GM21528 (cell line): ENCODE data around the gene PPP1R13L.

Experiments
- ATAC-seq: cut with Tn5 transposase; IDR thresholded peaks from one replicate; pipeline ENCODE4 v1.9.1; 2021; ENCODE audit warnings: mild to moderate bottlenecking, moderate library complexity; ENCODE audit not compliant: unreplicated experiment, low FRiP score

Gene PPP1R13L

DNA sequence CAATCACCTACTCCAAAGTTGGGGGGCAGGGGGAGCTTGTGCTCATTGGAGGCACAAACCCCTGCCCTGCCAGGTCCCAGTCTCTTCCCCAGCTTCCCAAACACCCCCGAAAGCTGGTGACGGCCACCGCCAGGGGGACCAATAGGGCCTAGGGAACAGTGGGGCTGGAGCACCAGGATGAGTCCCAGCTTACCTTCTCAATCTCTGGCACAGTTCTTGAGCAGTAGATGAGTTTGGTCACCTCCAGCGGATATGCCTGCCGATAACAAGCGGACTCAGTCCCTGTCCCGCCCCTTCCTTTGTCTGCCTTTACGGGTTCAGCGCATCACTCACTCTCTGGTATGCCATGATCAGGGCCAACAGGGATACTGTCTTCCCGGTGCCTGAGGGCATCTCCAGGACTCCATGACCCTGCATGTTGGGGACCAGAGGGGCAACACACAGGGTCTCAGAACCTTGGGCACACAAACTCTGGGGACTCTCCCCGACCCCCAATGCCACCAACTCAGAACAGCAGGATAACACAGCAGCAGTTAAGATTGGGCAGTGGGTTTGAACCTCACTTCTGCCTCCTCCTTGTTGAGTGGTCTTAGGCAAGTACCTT, 36.0 kb downstream of the PPP1R13L start:
- no peak for ATAC-seq

DNA sequence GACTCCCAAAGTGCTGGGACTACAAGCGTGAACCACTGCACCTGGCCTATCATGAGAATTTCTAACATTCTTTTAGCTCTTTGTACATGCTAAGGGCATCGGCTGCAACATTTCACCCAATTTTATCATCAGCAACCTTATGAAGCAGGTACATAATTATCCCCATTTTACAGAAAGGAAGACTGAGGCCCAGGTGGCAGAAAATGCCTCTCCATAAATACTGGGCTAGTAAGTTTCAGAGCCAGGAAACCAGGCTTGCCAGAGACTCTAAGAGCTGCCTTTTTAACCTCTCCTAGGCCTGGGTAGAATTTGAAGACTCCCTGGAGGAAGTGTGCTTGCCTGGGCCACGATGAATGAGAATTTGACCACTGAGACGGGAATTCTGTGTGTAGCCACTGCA, 36.7 kb downstream of the PPP1R13L start:
- no peak for ATAC-seq

DNA sequence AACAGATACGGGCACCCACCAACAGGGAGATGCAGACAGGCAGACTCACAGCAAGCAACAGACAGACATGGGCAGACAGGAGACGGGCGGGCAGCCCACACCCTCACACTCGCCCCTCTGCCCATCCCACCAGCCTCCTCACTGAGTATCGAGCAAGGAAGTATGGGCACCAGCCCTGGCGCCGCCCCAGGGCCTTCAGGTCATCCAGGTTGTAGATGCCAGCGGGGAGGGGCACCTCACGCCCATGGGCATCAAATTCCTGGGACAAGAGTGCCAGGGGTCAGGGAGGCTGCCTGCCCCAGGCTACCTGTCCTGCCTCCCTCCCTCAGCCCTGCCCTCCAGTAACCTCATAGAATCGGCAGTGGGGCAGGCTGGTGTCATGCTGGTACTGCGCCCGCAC, 40.2 kb downstream of the PPP1R13L start:
- ATAC-seq: no peak

DNA sequence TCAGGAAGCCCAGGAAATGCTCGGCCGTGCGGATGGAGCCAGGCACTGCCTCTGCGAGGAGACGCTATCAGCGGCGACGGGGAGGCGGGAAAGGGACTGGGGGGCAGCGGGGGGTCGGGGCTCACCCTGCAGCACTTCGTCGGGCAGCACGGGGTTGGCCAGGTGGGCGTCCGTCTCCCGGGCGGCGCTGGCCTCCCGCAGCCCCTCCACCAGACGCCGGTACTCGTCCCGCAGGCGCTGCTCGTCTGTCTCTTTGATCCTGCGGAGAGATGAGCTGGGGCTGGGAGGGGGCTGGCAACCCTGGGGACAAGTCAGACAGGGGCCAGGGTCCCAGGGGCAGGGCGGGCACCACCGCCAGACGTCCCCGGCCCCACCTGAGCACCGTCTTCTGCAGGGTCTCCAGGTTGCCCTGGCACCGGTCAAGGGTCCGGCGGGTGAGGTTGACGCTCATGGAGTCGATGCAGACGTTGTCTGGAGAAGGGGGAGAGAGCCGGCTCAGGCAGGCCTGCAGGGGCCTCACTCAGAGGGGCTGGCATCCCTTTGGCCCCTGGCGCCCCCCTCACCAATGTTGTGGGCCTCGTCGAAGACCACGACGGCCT, 40.9 kb downstream of the PPP1R13L start:
- ATAC-seq: no peak

DNA sequence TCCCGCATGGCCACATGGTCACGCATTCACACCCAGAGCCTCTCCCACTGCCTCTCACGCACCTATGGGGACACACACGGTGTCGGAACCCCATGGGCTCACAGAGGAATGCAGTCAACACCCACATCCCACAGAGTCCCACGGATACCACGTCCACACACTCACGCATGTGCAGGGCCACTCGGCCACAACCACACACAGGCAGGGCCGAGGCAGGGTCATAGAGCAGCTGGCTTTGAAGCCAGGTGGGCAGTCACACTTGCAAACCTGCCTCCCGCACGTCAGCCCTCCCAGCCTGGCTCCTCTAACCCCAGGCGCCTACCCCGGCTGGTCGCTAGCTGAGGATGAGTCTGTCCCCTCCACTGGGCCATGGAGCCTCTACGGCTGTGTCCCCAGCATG, 42.6 kb downstream of the PPP1R13L start:
- ATAC-seq: no peak

DNA sequence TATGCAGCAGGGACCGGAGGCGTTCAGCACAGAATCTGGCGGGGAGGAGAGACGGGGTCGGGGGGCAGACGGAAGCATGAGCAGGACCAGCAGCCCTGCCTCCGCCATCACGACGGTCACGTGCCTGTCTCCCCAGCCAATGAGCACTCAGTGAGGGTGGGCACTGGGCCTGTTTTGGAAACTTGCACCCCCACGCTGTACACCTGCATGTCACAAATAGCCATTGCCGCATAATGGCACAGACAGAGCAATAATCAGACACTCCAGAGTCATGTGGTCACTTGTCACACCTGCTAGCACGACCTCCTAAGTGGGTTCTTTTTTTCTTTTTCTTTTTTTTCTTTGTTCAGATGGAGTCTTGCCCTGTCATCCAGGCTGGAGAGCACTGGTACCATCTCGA, 43.3 kb downstream of the PPP1R13L start:
- no peak for ATAC-seq

DNA sequence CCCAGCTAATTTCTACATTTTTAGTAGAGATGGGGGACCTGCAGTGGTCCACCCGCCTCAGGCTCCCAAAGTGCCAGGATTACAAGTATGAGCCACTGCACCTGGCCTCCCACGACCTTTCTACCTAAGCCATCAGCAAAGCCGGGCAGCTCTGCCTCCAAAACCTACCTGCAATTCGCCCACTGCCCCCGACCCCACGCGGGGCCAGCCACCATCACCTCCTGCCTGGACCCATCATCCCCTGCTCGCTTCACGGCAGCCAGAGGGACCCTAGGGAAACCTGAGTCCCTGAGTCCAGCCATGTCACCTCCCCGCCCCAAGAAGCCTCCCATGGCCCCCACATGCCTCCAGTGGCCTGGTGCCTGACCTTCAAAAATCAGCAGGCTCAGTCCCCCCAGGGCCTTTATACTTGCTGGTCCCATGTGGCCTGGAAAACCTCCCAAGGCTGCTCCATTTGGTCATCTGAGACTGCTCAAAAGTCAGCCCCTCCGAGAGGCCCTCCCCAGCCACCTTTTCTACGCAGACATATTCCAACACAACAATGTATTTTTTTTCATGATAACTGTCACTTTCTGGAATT, 46.6 kb downstream of the PPP1R13L start:
- ATAC-seq: no peak

DNA sequence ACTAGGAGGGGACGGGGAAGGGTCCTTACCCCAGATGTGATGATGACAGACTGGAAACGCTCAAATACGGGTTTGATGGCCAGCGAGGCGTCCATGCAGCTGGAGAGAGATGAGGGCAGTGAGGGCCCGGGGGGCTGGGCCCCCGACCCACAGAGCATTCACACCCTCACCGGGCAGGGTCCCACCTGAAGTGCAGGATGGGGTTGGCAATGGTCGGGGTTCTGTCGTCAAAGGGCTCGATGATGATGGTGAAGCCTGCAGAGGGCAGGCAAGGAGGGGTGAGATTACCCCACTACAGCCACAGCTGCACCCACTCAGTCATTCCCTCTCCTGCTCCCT, 47.5 kb downstream of the PPP1R13L start:
- ATAC-seq: no peak

DNA sequence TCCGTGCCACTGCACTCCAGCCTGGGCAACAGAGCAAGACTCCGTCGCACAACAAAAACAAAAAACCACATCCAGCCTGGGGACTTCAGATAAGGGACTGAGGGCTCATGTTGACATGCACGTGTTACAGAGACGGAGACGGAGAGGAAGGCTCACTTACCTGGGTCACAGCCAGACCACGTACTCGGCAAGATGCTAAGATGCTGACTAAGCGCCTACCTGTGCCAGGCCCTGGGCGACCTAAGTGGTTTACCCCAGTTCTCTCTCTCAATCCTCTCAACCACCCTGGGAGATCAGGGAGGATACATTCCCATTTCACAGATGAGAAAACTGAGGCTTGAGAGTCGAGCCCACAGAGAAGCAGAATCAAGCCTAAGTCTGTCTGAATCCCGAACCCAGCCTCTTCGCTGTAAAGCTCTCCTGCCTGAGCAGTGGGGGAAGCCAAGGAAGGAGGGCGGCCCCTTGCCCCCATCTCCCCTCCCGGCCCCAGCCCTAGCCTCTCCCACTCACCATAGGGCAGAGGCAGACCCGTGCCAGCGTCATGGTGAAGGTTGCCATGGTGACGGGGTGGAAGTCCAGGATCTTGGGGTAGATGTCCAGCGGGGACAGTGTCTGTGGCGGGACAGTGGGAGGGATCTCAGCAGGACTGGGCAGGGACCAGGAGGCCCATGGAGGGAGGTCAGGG, 48.0 kb downstream of the PPP1R13L start:
- ATAC-seq: no peak

DNA sequence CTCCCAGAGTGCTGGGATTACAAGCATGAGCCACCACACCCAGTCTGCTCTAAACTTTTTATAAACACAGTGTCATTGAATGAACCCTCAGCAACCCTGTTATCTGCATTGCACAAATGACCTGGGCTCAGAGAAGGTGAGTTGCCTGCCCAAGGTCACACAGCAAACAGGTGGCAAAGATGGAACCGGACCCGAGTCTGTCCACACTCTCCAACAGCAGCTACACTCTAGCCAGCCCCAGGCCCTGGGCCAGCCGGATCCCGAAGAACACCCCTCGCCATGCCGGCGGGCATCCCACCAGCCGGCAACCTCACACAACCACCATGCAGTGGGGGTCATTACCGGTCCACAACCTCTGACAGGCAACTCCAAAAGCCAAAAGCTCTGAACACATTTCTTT, 49.0 kb downstream of the PPP1R13L start:
- ATAC-seq: no peak

DNA sequence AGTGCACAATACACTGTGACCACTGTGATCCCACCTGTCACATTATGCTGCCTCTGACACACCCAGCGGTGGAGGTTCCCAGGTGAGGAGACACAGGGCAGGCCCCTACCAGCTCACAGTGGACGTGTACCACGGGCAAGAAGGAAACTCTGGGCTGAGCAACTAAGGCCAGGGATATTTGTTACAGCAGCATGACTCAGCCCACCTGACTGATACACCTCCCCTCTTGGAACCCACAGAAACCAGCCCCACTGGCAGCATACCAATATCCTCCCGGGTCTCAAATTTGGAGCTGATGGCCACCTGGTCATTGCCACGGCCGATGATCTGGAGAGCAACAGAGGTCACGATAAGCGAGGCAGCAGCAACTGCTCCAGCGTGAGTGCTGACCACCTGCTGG, 49.5 kb downstream of the PPP1R13L start:
- ATAC-seq: no peak

DNA sequence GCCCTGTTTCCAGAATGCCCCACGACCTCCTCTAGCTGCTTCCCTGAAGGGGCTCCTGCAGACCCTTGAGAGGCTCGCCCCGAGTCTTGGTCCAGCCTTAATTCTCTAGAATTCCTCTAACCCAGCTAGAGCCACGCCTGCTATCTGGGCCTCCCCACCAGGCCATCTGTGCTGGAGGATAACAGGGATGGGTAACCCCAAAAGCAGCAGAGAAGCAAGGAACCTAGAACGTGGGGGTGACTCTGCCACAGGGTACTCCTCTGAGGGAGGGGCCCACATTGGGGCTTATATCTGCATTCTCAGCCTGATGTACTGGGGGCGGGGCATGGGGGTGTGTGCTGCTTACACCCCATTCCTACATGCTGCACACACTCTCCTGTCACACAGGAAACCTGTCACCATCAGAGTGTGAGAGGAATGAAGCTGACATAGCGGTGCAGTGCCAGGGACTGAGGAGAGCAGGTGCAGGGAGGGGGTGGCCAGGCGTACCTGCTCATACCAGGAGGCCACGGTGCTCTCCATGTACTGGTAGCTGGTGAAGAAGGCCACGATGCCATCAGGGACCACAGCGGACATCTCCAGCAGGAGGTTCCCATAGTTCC, 50.5 kb downstream of the PPP1R13L start:
- no peak for ATAC-seq

DNA sequence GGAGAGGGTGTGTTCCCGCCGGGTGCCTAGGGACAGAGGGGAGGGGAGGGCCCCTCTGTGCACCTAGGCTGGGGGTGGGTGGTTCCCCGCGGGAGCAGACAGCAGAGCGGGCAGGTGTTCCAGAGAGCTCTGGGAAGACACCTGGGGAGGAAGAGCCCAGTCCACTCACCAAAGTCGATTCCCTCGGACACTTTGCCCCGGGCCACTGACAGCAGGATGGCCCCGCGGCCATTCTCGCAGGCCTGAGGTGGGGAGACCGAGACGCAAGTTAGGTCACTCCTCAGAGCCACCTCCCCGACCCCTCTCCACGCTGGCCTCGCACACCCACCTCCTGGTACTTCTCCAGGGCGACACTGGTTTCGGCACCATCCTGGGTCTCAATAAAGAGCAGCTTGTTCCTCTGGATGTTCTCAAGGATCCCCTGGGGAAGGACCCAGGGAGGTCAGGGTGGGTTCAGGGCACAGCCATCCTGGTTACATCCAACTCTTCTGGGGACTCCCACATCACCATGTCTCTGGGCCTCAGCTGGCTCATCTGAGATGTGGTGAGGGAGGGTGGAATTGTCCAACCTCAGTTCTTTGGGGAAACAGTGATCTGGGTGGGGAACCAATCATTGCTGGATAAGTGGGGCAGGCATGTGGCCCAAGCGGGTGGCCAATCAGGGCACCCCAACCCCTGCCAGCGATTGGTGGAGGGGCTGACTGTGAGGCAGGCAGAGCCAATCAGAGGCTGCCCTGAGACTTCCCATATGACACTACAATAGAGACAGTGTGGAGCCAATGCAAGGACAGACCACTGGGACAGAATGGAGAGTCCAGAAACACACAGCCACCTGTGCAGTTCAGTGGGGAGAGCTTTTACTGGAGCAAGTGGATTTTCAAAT, 51.7 kb downstream of the PPP1R13L start:
- ATAC-seq: no peak

DNA sequence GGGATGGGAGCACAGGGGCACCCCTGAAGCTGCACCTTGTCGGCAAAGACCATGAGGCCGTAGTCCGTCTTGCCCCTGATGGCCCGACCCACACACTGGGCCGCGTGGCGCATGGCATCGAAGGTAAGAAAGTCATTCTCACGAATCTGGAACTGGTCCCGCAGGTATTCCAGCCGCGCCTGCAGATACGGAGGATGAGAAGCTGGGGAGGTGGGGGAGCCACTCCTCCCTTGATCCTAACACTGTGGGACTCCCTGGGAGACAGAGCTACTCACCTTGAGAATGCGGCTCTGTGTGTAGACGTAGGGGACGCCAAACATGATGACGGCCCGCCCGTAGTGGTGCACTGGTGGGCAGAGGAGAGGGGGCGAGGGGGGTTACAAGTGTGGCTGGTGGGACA, 52.4 kb downstream of the PPP1R13L start:
- no peak for ATAC-seq

DNA sequence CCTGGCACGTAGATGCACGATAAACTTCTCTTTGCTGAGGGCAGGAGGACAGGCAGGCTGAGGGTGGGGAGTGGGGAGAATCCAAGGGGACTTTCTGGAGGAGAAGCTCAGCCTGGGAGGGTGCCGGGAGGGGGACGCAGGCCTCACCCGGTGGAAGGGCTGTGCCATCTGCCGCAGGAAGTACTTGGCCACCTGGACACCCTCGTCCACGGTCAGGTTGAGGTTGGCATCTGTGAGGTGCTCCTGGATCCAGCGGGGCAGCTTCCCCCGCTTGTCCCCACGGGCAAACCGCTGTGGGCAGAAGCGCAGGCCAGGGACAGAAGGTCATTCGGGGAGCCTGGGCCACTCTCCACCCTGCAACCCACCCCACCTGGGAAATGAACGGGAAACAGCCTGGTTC, 52.8 kb downstream of the PPP1R13L start:
- ATAC-seq: no peak

DNA sequence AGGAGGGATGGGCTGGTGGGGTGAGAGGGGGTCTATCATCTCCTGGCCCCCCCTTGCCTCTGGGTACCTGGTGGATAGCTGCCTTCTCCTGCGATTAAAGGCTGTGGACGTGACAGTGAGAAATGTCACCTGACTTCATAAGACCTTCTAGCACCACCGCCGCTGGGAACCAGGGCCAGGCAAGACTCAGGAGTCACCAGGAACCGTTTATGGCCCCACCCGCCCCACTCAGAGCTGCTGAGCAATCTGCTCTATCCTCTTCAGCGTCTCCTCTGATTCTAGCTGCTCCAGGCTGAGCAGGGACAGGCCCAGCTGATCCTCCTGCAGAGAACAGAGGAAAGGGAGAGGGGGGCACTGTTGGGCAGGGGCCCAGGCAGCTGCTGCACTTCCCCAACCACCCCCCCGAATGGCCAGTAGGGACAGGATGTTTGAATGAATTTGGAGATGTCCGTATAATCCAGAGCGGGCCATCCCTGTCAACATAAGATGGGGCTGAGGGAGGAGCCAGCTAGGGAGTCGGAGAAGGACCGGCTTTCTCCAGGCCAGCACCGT, 53.4 kb downstream of the PPP1R13L start:
- ATAC-seq: no peak

DNA sequence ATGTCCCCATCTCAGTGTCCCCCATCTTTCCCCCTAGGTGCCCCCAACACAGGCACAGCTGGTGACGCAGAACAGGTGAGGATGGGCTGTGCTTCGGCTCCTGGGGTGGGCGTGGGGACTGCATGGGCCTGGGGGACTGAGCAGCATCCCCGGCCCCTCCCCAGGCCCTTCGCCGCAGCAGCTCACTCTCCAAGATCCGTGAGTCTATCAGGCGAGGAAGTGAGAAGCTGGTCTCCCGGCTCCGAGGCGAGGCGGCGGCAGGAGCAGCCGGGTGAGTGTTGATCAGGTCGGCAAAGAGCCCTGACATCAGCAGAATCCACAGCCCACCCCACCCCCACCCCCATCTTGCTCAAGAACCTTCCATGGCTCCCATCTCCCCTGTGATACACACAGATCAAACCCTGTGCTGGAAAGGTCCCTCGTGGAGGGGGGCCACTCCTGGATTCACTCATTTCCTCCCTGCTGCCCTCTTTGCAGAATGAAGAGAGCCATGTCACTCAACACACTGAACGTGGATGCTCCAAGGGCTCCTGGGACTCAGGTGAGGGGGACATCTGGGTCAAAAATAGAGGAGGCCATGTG, 54.3 kb downstream of the PPP1R13L start:
- no peak for ATAC-seq

DNA sequence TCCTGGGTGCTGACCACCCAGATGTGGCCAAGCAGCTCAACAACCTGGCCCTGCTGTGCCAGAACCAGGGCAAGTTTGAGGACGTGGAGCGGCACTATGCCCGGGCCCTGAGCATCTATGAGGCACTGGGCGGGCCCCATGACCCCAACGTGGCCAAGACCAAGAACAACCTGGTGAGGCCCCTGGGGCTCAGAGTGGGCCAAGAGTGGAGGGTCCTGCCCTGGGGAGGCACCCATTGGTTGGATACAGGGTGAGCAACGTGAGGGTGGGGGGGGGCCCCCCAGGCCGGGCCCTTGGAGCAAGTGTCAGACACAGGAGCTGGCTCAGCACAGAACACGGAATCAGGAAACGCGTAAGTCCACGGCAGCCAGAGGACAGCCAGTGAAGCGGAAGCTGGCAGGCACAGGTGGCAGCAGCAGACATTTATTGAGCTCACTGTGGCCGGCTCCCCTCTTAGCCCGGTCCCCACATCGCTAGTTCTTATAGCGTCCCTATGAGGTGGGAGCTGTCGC, 55.4 kb downstream of the PPP1R13L start:
- no peak for ATAC-seq

DNA sequence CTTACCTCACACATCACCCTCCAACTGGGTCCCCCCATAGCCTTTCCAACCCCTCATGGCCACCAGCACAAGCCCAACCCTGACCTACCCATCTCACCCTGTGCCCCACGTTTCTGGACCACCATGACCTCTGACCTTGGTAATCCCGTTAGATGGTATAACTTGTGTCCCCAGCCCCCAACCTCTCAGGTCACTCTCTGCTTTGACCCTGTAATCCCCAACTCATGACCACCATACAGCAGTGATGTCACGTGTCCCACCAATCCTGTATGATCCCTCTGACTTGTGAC, 55.8 kb downstream of the PPP1R13L start:
- ATAC-seq: no peak
